ENCODE measurements around the gene REST.

GRCh38 chr4:56999751-57000150, 92.1 kb downstream of the REST start:
- TF ChIP-seq CTCF (IDR thresholded peaks at IDR 0.05) (no peak), POLR2A (IDR thresholded peaks at IDR 0.05) (no peak)

All from heart left ventricle (tissue), 13 donors.